AG10803 (cell line): ENCODE results near the gene PARD6B.

Experiments used
- DNase-seq: peaks from one replicate; pipeline ENCODE4 v3.0.0; 2010; ENCODE audit warnings: low read depth
- H3K4me3 ChIP-seq: 2 replicates; pipeline ENCODE4 v1.5.1; 2011; ENCODE audit warnings: mild to moderate bottlenecking, low read length, control low read depth
- CTCF ChIP-seq: conservative IDR thresholded peaks from 2 replicates; pipeline ENCODE4 v1.5.1; 2011; ENCODE audit warnings: mild to moderate bottlenecking, low read length, control low read depth, inconsistent platforms

Gene PARD6B

GRCh38 chr20:50726955-50727791 is 4.2 kb upstream of the PARD6B start:
- H3K4me3 ChIP-seq = no peak overlapping the region
- TF ChIP-seq CTCF = no peak
- no peak for DNase-seq

GRCh38 chr20:50727792-50728485 is 3.4 kb upstream of the PARD6B start:
- DNase-seq = no peak
- H3K4me3 ChIP-seq = no peak overlapping the region
- no peak for TF ChIP-seq CTCF

- no peak for DNase-seq
- H3K4me3 ChIP-seq = no peak overlapping the region
- TF ChIP-seq CTCF = no peak
Observed at GRCh38 chr20:50728486-50728980, 2.8 kb upstream of the PARD6B start.

- no peak overlapping the region for H3K4me3 ChIP-seq
- no peak for TF ChIP-seq CTCF
- DNase-seq = no peak
Observed at GRCh38 chr20:50728981-50729874, 2.2 kb upstream of the PARD6B start.

GRCh38 chr20:50729901-50730764 is 1.2 kb upstream of the PARD6B start:
- peak overlapping the region; percentile 65 for H3K4me3 ChIP-seq
- DNase-seq = peak; percentile 17
- no peak for TF ChIP-seq CTCF

GRCh38 chr20:50730765-50731054 is 670 bp upstream of the PARD6B start:
- H3K4me3 ChIP-seq = peak overlapping the region; percentile 65
- DNase-seq = no peak
- TF ChIP-seq CTCF = no peak
